Fibroblast of villous mesenchyme (primary cell): ENCODE measurements around the gene B4GALT2. TPM values are rescaled to one million over a fixed set of nuclear protein-coding genes. Genes with fewer than 3 reads are reported as not detected.

Source experiments
- DNase-seq: peaks from one replicate; pipeline ENCODE4 v3.0.0-alpha.2; 2010; ENCODE audit warnings: low read depth
- H3K4me3 ChIP-seq: 2 replicates; pipeline ENCODE4 v1.5.1; 2011; ENCODE audit warnings: low read depth, mild to moderate bottlenecking, low read length
- CTCF ChIP-seq: IDR thresholded peaks from 2 replicates; pipeline ENCODE4 v1.5.1; 2012; ENCODE audit warnings: low read depth, mild to moderate bottlenecking, low read length; ENCODE audit not compliant: insufficient read depth
- total RNA-seq: library from RNA; depleted of rRNA; stranded (reverse); fragments of >200 nt; gene quantifications from 2 replicates; pipeline ENCODE4 v1.2.3, GENCODE V29; 2012

B4GALT2 gene
- total RNA-seq, 1 donor: 57.4 TPM

GRCh38 chr1:43952731-43953346, 26.2 kb upstream of the B4GALT2 start:
- TF ChIP-seq CTCF: no peak
- H3K4me3 ChIP-seq: no peak overlapping the region
- DNase-seq: no peak

- DNase-seq: no peak
- H3K4me3 ChIP-seq: no peak overlapping the region
- no peak for TF ChIP-seq CTCF
These were observed 25.6 kb upstream of the B4GALT2 start for GRCh38 chr1:43953361-43953760.

GRCh38 chr1:43954036-43954435, 25.0 kb upstream of the B4GALT2 start:
- no peak for TF ChIP-seq CTCF
- no peak overlapping the region for H3K4me3 ChIP-seq
- no peak for DNase-seq

GRCh38 chr1:43956234-43956633, 22.8 kb upstream of the B4GALT2 start:
- H3K4me3 ChIP-seq: no peak overlapping the region
- TF ChIP-seq CTCF: no peak
- no peak for DNase-seq

DNA sequence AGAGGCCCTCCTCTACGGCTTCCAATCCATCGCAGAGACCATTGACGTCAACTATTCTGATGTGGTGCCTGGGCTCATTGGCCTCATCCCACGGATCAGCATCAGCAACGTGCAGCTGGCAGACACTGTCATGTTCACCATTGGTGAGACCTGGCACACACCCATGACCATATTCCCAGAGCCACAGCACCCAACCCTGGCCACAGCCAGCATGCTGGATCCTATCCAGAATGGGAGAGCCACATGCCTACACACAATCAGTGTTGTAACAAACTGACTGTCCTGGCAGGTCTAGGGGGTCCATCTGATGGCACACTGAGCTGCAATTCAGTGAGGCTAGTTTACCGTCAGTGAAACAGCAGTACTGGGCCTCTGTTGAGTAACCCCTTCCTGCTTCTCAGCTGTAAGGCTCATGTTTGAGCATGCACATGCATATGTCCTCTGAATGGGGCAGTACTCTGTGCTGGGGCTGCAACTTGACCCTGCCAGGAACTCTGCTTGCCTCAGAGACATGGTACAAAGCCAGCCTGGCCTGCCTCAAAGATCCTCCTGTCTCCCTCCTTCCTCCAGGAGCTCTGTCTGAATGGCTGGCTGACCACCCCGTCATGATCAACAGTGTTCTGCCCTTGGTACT, 21.5 kb upstream of the B4GALT2 start:
- H3K4me3 ChIP-seq: no peak overlapping the region
- DNase-seq: no peak
- no peak for TF ChIP-seq CTCF

DNA sequence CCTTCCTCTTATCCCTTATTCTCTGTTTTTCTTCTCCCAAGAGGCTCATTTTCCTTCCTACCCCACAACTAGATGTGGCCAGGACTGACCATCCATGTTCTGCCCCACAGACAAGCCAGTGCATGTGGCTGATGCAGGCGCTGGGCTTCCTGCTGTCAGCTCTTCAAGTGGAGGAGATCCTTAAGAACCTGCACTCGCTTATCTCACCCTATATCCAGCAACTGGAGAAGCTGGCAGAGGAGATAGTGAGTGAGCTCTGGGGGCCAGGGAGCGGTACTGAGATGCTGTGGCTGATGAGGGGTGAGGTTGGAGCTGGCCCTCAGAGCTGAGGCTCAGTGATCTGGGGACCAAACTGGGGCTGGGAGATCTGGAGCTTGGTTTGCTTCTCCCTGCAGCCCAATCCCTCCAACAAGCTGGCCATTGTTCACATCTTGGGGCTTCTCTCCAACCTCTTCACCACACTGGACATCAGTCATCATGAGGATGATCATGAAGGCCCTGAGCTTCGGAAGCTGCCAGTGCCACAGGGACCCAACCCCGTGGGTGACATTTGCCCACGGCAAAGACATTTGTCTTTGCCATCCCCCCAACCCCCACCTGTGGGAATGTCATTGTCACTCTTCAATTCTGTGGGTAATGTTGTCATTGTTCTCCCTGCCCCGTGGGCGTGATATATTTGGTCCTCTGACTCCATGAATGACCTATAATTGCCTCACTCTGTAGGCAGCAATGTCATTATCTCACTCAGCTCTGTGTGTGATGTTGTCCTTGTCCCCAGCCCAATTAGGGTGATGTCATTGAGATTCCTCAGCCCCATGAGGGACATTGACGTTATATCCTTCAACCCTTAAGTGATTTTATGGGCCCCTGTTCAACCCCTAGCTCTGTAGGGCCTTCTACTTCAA, 20.4 kb upstream of the B4GALT2 start:
- no peak for TF ChIP-seq CTCF
- DNase-seq: no peak
- H3K4me3 ChIP-seq: no peak overlapping the region
